ENCODE results near the gene CHST7.

DNA sequence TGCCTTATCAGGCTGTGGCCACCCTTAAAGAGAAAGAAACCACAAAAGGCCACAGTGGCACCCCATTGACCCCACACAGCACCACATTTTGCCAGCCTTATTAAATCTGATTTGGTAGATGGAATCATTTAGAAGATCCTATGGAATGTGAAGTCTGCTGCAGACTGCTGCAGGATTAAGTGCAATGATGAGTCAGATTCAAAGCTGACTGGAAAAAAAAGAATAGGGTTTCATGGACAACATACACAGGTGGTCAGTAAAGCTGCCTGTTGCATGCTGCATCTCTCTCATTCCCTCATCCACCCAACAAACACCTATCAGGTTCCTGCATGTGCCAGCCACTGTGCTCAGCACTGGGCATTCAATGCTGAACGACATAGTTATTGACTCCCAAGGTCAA is 56.6 kb downstream of the CHST7 start:
- TF ChIP-seq CTCF (IDR thresholded peaks at IDR 0.05) = no peak
- TF ChIP-seq POLR2AphosphoS5 (IDR thresholded peaks at IDR 0.05) = no peak
